Right atrium auricular region (tissue), 2 donors: ENCODE data around the gene LDAF1. TPM values are rescaled to one million over a fixed set of nuclear protein-coding genes. Genes with fewer than 3 reads are reported as not detected.

Experiments used
- DNase-seq: peaks from one replicate; pipeline ENCODE4 v3.0.0-alpha.2; 2019; ENCODE audit warnings: low spot score
- H3K27ac ChIP-seq, 2 donors: fragments of 200-600 bp; sonication (generic); 1 replicate in 1 of 2; 2 replicates in 1 of 2; pipeline ENCODE4 v1.5.1; 2016 to 2019
- H3K27me3 ChIP-seq, 2 donors: fragments of 200-600 bp; sonication (generic); one replicate each; pipeline versions ENCODE4 v1.5.1 to v1.6.0; 2017 to 2019
- H3K36me3 ChIP-seq: fragments of 200-600 bp; sonication (generic); one replicate; pipeline ENCODE4 v1.5.1; 2016
- H3K4me1 ChIP-seq, 2 donors: fragments of 200-600 bp; sonication (generic); one replicate each; pipeline versions ENCODE4 v1.5.1 to v1.6.0; 2017 to 2019
- H3K4me3 ChIP-seq, 2 donors: fragments of 200-600 bp; sonication (generic); 1 replicate in 1 of 2; 2 replicates in 1 of 2; pipeline ENCODE4 v1.5.1; 2017 to 2019; ENCODE audit warnings: mild to moderate bottlenecking in 1 of 2, moderate library complexity in 1 of 2
- H3K9me3 ChIP-seq, 2 donors: fragments of 200-600 bp; sonication (generic); one replicate each; pipeline ENCODE4 v1.5.1; 2019
- CTCF ChIP-seq, 2 donors: fragments of 200-600 bp; sonication (generic); IDR thresholded peaks; one replicate each; pipeline ENCODE4 v1.5.1; 2019; ENCODE audit warnings: antibody characterized with exemption in 2 of 2
- total RNA-seq, 2 donors: library from RNA; depleted of rRNA; stranded (reverse); fragments of >200 nt; gene quantifications; one replicate each; pipeline ENCODE4 v1.1.0, GENCODE V29; 2016

LDAF1 gene
- total RNA-seq, 2 donors from 2014 or later, result 81.8 to 110 TPM

GRCh38 chr16:21162661-21163151 lies 4.2 kb downstream of the LDAF1 start:
- DNase-seq, result no peak
- Histone ChIP-seq H3K27me3 (no peaks in the 10 kb centered on the region), H3K27ac (peak overlapping the region; percentile 61 to 91), H3K36me3 (peaks cover 32% of the 10 kb centered on the region), H3K4me3 (no peak overlapping the region), H3K9me3 (no peaks in the 10 kb centered on the region), H3K4me1 (peaks cover 0 to 55% of the 10 kb centered on the region in 2 donors)
- TF ChIP-seq CTCF (IDR thresholded peaks at IDR 0.05), result no peak

- no peaks in the 10 kb centered on the region for H3K9me3 ChIP-seq
- H3K36me3 ChIP-seq, result peaks cover 32% of the 10 kb centered on the region
- TF ChIP-seq CTCF (IDR thresholded peaks at IDR 0.05), result no peak
- no peaks in the 10 kb centered on the region for H3K27me3 ChIP-seq
- DNase-seq, result no peak
- peaks cover 0 to 49% of the 10 kb centered on the region in 2 donors for H3K4me1 ChIP-seq
- no peak overlapping the region for H3K4me3 ChIP-seq
- H3K27ac ChIP-seq, result peak overlapping the region; percentile 61 to 91
These were observed 5.1 kb downstream of the LDAF1 start for GRCh38 chr16:21163576-21163975.

GRCh38 chr16:21164521-21165168 lies 6.2 kb downstream of the LDAF1 start:
- no peaks in the 10 kb centered on the region for H3K9me3 ChIP-seq
- peaks cover 32% of the 10 kb centered on the region for H3K36me3 ChIP-seq
- no peak overlapping the region for H3K4me3 ChIP-seq
- H3K27ac ChIP-seq, result peak overlapping the region in 1 of 2 donors; percentile 91
- no peak for TF ChIP-seq CTCF (IDR thresholded peaks at IDR 0.05)
- H3K27me3 ChIP-seq, result no peaks in the 10 kb centered on the region
- peaks cover 0 to 48% of the 10 kb centered on the region in 2 donors for H3K4me1 ChIP-seq
- DNase-seq, result no peak

GRCh38 chr16:21166561-21166961 lies 8.1 kb downstream of the LDAF1 start:
- Histone ChIP-seq H3K27me3 (no peaks in the 10 kb centered on the region), H3K36me3 (peaks cover 48% of the 10 kb centered on the region), H3K27ac (no peak overlapping the region), H3K4me1 (peaks cover 0 to 32% of the 10 kb centered on the region in 2 donors), H3K9me3 (no peaks in the 10 kb centered on the region), H3K4me3 (no peak overlapping the region)
- no peak for TF ChIP-seq CTCF (IDR thresholded peaks at IDR 0.05)
- no peak for DNase-seq

- DNase-seq, result no peak
- no peak overlapping the region for H3K27ac ChIP-seq
- H3K36me3 ChIP-seq, result peaks cover 56% of the 10 kb centered on the region
- TF ChIP-seq CTCF (IDR thresholded peaks at IDR 0.05), result no peak
- peaks cover 0 to 24% of the 10 kb centered on the region in 2 donors for H3K4me1 ChIP-seq
- H3K4me3 ChIP-seq, result no peak overlapping the region
- no peaks in the 10 kb centered on the region for H3K27me3 ChIP-seq
- H3K9me3 ChIP-seq, result no peaks in the 10 kb centered on the region
These were observed 8.9 kb downstream of the LDAF1 start for GRCh38 chr16:21167360-21167759.
